NB4 (cell line): ENCODE results near the gene NADK.

Source experiments
- DNase-seq: peaks from one replicate; pipeline ENCODE4 v3.0.0; 2010; ENCODE audit warnings: low read depth
- H3K4me3 ChIP-seq: one replicate; pipeline ENCODE4 v1.5.1; 2011; ENCODE audit warnings: mild to moderate bottlenecking, low read depth, low read length, moderate library complexity
- CTCF ChIP-seq: IDR thresholded peaks from one replicate; pipeline ENCODE4 v1.5.1; 2012; ENCODE audit warnings: low read depth, low read length
- MAX ChIP-seq: IDR thresholded peaks from 2 replicates; pipeline ENCODE4 v1.6.1; 2011; ENCODE audit warnings: low read depth, low read length
- MYC ChIP-seq: IDR thresholded peaks from 2 replicates; pipeline ENCODE4 v1.6.1; 2011; ENCODE audit warnings: low read depth, low read length
- POLR2A ChIP-seq: IDR thresholded peaks from 2 replicates; pipeline ENCODE4 v1.6.1; 2011; ENCODE audit warnings: mild to moderate bottlenecking; ENCODE audit not compliant: insufficient read length; ENCODE audit errors: extremely low read depth

The NADK gene

DNA sequence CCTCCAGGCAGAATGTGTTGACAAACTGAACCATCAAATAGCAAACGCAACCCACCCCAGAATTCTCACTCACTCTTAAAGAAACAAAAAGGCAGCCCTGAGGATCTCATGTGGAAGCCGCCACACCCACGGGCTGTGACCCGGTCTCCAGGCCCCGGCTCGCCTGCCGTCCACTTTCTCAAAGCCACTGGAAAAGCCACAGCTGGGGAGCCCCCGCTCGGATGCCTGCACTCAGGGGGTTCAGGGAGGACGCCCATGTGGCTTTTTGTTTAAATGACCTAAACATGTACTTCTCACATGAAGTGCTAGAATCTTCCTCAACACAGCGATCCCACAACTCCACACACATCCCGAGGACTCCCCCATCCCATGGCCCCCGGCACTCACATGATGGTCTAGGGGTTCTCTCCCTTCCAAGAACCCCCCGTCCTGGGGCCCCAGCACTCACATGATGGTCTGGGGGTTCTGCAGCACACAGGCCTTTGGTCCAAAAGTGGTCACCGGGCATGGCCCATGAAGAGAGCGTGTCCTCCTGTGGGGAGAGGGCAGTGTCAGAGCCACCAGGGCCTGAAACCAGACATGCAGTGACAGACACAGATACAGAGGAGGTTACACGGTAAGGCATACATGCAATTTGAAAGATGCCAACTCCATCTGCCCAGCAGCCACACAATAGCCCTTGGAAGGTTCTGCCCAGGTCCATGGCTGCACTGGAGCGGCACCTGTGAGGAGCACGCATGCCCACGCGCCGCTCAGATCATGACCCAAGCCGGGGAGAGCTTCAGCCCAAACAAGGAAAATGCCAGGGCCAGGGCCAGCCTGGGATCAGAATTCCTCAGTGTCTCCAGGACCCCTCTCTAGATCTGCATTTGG, 16.5 kb downstream of the NADK start:
- H3K4me3 ChIP-seq: no peak overlapping the region
- no peak for DNase-seq
- TF ChIP-seq POLR2A (no peak), MYC (no peak), CTCF (no peak), MAX (no peak)

DNA sequence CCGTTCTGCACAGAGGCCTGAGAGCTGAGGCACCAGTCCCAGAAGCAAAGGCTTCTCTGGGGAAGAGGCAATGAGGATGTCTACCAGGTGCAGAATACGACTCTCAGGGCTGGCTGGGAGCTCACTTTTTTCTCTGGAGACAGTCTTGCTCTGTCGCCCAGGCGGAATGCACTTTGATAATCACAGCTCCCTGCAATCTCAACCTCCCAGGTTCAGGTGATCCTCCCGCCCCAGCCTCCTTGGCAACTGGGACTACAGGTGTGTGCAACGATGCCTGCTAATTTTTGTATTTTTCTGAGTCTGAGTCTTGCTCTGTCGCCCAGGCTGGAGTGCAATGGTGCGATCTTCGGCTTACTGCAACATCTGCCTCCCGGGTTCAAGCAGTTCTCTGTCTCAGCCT, 17.6 kb downstream of the NADK start:
- no peak for DNase-seq
- TF ChIP-seq MYC: no peak
- no peak for TF ChIP-seq MAX
- no peak for TF ChIP-seq CTCF
- no peak for TF ChIP-seq POLR2A
- H3K4me3 ChIP-seq: no peak overlapping the region

DNA sequence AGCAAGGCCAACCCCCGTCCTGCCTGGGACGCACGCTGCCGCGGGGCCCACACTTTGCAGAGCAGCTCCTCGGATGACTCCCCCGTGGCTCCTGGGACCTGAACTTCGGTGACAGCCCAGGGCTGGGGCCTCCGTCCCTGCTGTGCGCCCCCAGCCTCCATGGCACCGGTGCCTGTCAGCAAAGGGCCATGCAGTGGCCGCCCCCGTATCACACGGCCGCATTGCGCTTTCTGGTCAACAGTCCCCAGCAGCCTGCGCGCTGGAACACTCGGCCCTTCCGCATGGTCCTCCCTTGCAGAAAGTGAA, 18.0 kb downstream of the NADK start:
- no peak overlapping the region for H3K4me3 ChIP-seq
- TF ChIP-seq MAX: no peak
- TF ChIP-seq POLR2A: no peak
- no peak for TF ChIP-seq MYC
- no peak for TF ChIP-seq CTCF
- DNase-seq: no peak

- H3K4me3 ChIP-seq: no peak overlapping the region
- TF ChIP-seq CTCF (no peak), MYC (no peak), MAX (no peak), POLR2A (no peak)
- DNase-seq: no peak
Measured at GRCh38 chr1:1759456-1760344, 18.6 kb downstream of the NADK start.

DNA sequence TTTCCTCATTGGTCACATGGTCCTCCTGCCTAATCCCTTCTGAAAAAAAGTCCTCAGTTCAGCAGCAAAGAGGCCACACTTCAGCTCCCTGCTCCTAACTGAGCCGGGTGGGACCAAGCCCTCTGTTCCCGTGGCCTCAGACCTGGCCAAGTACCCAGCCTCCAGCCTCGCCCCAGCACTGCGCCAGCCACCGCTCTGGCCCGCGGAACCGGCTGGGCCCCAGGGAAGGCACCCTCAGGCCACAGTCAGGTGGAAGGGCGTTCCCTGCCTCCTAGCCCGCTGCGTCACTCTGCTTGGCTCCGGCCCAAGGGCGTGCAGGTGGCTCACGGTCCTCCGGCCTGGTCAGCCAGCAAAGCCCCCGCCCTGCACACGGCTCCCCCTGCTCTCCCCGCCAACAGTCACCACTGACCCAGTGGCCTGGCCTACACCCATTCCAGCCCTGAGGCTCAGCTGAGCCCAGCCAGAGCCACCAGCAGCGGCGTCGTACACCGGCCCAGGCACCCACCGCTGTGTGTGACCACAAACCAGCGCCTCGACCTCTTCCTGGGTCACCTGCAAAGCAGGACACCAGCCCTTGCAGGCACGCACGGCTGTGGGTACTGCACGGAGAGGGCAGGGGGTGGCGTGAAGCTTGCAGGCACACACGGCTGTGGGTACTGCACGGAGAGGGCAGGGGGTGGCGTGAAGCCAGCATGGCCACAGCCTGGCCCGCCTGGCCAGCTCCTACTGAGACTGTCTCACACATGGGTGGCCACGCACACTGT, 19.4 kb downstream of the NADK start:
- no peak overlapping the region for H3K4me3 ChIP-seq
- DNase-seq: no peak
- TF ChIP-seq CTCF (no peak), POLR2A (no peak), MAX (no peak), MYC (no peak)
